K562 (cell line): Measurements from ENCODE around the gene CC2D1A. TPM values are rescaled to one million over a fixed set of nuclear protein-coding genes. Genes with fewer than 3 reads are reported as not detected.

Source experiments
- BRCA1 ChIP-seq, 2 experiments: fragments of 450-650 bp in 1 of 2; sonication (generic) in 1 of 2; formaldehyde crosslinking in 1 of 2; IDR thresholded peaks; 2 replicates each; pipeline versions ENCODE4 v1.5.0 to v1.6.1; 2017 to 2020; ENCODE audit warnings: mild to moderate bottlenecking in 1 of 2, missing genetic modification reagents in 1 of 2
- EP300 ChIP-seq: IDR thresholded peaks from 2 replicates; pipeline ENCODE4 v1.6.1; 2012; ENCODE audit warnings: low read length, improper control_type of control experiment
- HMG20B ChIP-seq: fragments of 250-450 bp; sonication (Bioruptor Pico); IDR thresholded peaks from 2 replicates; pipeline ENCODE4 v1.5.0; 2021; ENCODE audit warnings: mild to moderate bottlenecking
- KAT7 ChIP-seq: sonication (generic); formaldehyde crosslinking; IDR thresholded peaks from 2 replicates; pipeline ENCODE4 v1.8.0; 2022; ENCODE audit warnings: missing genetic modification reagents, mild to moderate bottlenecking, borderline replicate concordance
- KLF10 ChIP-seq: fragments of 250-450 bp; sonication (Bioruptor Pico); IDR thresholded peaks from 2 replicates; pipeline ENCODE4 v1.6.1; 2021; ENCODE audit warnings: matching md5 sums
- MTA3 ChIP-seq: fragments of 450-650 bp; formaldehyde crosslinking; IDR thresholded peaks from 2 replicates; pipeline ENCODE4 v1.6.1; 2017; ENCODE audit warnings: mild to moderate bottlenecking, borderline replicate concordance
- NUFIP1 ChIP-seq: fragments of 450-650 bp; IDR thresholded peaks from 2 replicates; pipeline ENCODE4 v1.6.1; 2018; ENCODE audit not compliant: partially characterized antibody
- POLR2AphosphoS2 ChIP-seq: IDR thresholded peaks from 2 replicates; pipeline ENCODE4 v1.6.1; 2012; ENCODE audit warnings: low read length, improper control_type of control experiment
- POLR2AphosphoS5 ChIP-seq: IDR thresholded peaks from 2 replicates; pipeline ENCODE4 v1.6.1; 2011; ENCODE audit warnings: mild to moderate bottlenecking, low read depth, low read length, moderate library complexity; ENCODE audit not compliant: control insufficient read depth, insufficient read depth
- POU5F1 ChIP-seq: fragments of 150-350 bp; IDR thresholded peaks from 2 replicates; pipeline ENCODE4 v1.6.1; 2014; ENCODE audit warnings: borderline replicate concordance, low read length, low read depth, mild to moderate bottlenecking; ENCODE audit not compliant: partially characterized antibody
- SOX6 ChIP-seq: fragments of 450-650 bp; IDR thresholded peaks from 2 replicates; pipeline ENCODE4 v1.6.1; 2014; ENCODE audit warnings: mild to moderate bottlenecking
- SP1 ChIP-seq: sonication (generic); formaldehyde crosslinking; IDR thresholded peaks from 2 replicates; pipeline ENCODE4 v1.8.1; 2022; ENCODE audit warnings: mild to moderate bottlenecking, missing genetic modification reagents
- TCF3 ChIP-seq: sonication (generic); formaldehyde crosslinking; IDR thresholded peaks from 2 replicates; pipeline ENCODE4 v1.4.0; 2020; ENCODE audit warnings: mild to moderate bottlenecking, missing genetic modification reagents
- YY1 ChIP-seq, 3 experiments: IDR thresholded peaks; 2 replicates each; pipeline ENCODE4 v1.6.1; 2011; ENCODE audit warnings: low read length in 2 of 3, mild to moderate bottlenecking in 2 of 3, moderate library complexity in 2 of 3, borderline replicate concordance in 1 of 3, control low read depth in 1 of 3, low read depth in 1 of 3; ENCODE audit not compliant: insufficient read depth in 3 of 3, insufficient replicate concordance in 2 of 3, control insufficient read depth in 1 of 3, insufficient read length in 1 of 3; ENCODE audit errors: extremely low read depth in 1 of 3
- ZFP1 ChIP-seq: fragments of 450-650 bp; formaldehyde crosslinking; IDR thresholded peaks from 2 replicates; pipeline ENCODE4 v1.4.0; 2020; ENCODE audit warnings: mild to moderate bottlenecking, mixed read lengths
- ZNF3 ChIP-seq: fragments of 250-450 bp; sonication (Bioruptor Pico); IDR thresholded peaks from 2 replicates; pipeline ENCODE4 v1.5.0; 2021; ENCODE audit warnings: mild to moderate bottlenecking, moderate library complexity
- ZNF384 ChIP-seq: IDR thresholded peaks from 2 replicates; pipeline ENCODE4 v1.6.1; 2012; ENCODE audit warnings: low read depth, low read length, improper control_type of control experiment
- ZNF77 ChIP-seq: fragments of 250-450 bp; sonication (Bioruptor Pico); IDR thresholded peaks from 2 replicates; pipeline ENCODE4 v1.5.0; 2020
- polyA plus RNA-seq, 8 experiments: library from polyadenylated mRNA; depleted of rRNA in 4 of 8; stranded (reverse) in 5 of 8; unstranded in 3 of 8; fragments of >200 nt; fragmentation: Nextera tagmentation in 2 of 8; fragmentation: Illumina TruSeq in 1 of 8; extraction: Ambion mirVana in 2 of 8; extraction: Trizol in 1 of 8; gene quantifications; 2 replicates each; pipeline versions ENCODE4 v1.2.1 to v1.2.3, GENCODE V29; 2011 to 2014; ENCODE audit warnings: inconsistent platforms in 1 of 8, missing spikeins in 1 of 8
- total RNA-seq, 7 experiments: library from RNA; depleted of rRNA in 6 of 7; stranded (reverse); fragments of >200 nt in 6 of 7; fragmentation: Illumina TruSeq in 2 of 7; extraction: Trizol in 2 of 7; gene quantifications; 2 replicates each; pipeline versions ENCODE4 v1.2.1 to v1.2.3, GENCODE V29; 2011 to 2021; ENCODE audit warnings: low replicate concordance in 1 of 7
- TF ChIP-seq, protein P1 (sequence below), 2 experiments: fragments of 450-650 bp; IDR thresholded peaks; 2 replicates each; pipeline ENCODE4 v1.6.1; 2016
- TF ChIP-seq, protein P2 (sequence below): sonication (generic); formaldehyde crosslinking; IDR thresholded peaks from 2 replicates; pipeline ENCODE4 v1.8.1; 2023; ENCODE audit warnings: mild to moderate bottlenecking, missing genetic modification reagents
- TF ChIP-seq, protein P3 (sequence below), 2 experiments: IDR thresholded peaks; 2 replicates each; pipeline ENCODE4 v1.6.1; 2012; ENCODE audit warnings: improper control_type of control experiment in 2 of 2, low read depth in 2 of 2, low read length in 2 of 2, borderline replicate concordance in 1 of 2

CC2D1A gene
- total and polyA plus RNA-seq, 9 of the 15 experiments (the other 6 are each of a cell fraction or from before 2014, with no cell fraction given): 0.32 to 31.0 (median 12.9) TPM

DNA sequence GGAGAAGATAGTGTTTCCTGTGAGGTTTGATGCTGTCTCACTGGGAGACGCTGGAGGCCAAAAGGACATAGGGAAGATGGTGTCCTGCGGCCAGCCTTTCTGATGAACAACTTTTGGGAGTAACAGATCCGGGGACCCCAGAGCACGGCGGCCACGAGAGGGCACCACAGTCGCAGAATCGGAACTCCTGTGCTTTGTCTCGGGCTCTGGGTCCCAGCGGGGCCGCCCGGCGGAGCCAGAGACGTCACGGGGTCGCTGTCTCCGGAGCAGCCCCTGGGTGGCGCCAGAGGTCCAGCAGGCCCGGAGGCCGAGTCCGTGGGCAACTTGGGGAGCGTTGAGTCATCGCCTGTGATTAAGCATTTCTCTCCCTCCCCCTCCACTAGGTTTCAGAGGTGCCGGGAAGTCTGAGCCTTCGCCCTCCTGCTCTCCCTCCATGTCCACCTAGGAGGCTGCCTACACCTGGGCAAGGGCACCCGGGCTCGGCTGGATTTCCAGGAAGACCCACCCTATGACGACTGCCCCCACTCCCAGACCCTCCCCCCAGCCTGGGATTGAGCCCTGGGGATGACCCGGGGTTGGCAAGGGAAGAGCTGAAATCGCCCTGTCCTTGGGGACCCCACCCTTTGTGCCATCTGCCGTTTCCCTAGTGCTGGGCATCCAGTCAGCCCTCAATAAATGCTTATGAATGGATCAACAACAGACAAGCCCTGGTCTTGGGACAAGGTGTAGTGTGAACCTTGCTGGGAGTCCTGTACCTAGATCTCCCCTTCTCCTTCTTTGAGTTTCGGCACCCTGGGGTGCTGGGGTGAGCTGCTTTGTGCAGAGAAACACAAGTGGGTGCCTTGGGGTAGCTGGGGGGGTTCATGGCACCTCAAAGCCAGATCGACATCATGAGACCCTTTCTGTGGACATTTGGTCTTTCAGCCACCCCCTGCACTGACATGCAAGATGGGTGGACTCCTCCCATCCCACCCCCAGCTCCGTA is 25.6 kb upstream of the CC2D1A start (continued):
- TF ChIP-seq TCF3 (CRISPR knock-in tag) (peak; percentile 52; the same call in 1 of the 2 replicates), MTA3 (peak; percentile 82; the same call in 1 of the 2 replicates), ZNF3 (CRISPR knock-in tag) (no peak), KAT7 (CRISPR knock-in tag) (no peak; the same call in 1 of the 2 replicates), ZNF384 (0 out of 2 replicates have a peak, but pooled peaks have one; percentile 51), NUFIP1 (no peak), POLR2AphosphoS2 (0 out of 2 replicates have a peak, but pooled peaks have one; percentile 43), POU5F1 (peak; percentile 34), SP1 (CRISPR knock-in tag) (peak; percentile 92), YY1 (IDR thresholded peaks at IDR 0.05; ENCODE audit: borderline replicate concordance in 1 of 3, control insufficient read depth in 1 of 3, extremely low read depth in 1 of 3, insufficient read depth in 3 of 3, insufficient read length in 1 of 3, insufficient replicate concordance in 2 of 3, low read depth in 1 of 3, low read length in 2 of 3) (peak in 2 of 3 experiments; percentile 58 to 74), ZNF77 (CRISPR knock-in tag) (no peak), ZFP1 (no peak), SOX6 (peak; percentile 61), KLF10 (CRISPR knock-in tag) (no peak), POLR2AphosphoS5 (peak; percentile 55), BRCA1 (IDR thresholded peaks at IDR 0.05) (no peak), BRCA1 (CRISPR knock-in tag; IDR thresholded peaks at IDR 0.05) (no peak), HMG20B (CRISPR knock-in tag) (no peak), EP300 (peak; percentile 70)
- TF ChIP-seq, protein P1, sequence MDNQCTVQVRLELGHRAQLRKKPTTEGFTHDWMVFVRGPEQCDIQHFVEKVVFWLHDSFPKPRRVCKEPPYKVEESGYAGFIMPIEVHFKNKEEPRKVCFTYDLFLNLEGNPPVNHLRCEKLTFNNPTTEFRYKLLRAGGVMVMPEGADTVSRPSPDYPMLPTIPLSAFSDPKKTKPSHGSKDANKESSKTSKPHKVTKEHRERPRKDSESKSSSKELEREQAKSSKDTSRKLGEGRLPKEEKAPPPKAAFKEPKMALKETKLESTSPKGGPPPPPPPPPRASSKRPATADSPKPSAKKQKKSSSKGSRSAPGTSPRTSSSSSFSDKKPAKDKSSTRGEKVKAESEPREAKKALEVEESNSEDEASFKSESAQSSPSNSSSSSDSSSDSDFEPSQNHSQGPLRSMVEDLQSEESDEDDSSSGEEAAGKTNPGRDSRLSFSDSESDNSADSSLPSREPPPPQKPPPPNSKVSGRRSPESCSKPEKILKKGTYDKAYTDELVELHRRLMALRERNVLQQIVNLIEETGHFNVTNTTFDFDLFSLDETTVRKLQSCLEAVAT (IDR thresholded peaks at IDR 0.05): no peak
- TF ChIP-seq, protein P2, sequence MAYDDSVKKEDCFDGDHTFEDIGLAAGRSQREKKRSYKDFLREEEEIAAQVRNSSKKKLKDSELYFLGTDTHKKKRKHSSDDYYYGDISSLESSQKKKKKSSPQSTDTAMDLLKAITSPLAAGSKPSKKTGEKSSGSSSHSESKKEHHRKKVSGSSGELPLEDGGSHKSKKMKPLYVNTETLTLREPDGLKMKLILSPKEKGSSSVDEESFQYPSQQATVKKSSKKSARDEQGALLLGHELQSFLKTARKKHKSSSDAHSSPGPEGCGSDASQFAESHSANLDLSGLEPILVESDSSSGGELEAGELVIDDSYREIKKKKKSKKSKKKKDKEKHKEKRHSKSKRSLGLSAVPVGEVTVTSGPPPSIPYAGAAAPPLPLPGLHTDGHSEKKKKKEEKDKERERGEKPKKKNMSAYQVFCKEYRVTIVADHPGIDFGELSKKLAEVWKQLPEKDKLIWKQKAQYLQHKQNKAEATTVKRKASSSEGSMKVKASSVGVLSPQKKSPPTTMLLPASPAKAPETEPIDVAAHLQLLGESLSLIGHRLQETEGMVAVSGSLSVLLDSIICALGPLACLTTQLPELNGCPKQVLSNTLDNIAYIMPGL (CRISPR knock-in tag): peak; percentile 88; the same call in 1 of the 2 replicates
- TF ChIP-seq, protein P3, sequence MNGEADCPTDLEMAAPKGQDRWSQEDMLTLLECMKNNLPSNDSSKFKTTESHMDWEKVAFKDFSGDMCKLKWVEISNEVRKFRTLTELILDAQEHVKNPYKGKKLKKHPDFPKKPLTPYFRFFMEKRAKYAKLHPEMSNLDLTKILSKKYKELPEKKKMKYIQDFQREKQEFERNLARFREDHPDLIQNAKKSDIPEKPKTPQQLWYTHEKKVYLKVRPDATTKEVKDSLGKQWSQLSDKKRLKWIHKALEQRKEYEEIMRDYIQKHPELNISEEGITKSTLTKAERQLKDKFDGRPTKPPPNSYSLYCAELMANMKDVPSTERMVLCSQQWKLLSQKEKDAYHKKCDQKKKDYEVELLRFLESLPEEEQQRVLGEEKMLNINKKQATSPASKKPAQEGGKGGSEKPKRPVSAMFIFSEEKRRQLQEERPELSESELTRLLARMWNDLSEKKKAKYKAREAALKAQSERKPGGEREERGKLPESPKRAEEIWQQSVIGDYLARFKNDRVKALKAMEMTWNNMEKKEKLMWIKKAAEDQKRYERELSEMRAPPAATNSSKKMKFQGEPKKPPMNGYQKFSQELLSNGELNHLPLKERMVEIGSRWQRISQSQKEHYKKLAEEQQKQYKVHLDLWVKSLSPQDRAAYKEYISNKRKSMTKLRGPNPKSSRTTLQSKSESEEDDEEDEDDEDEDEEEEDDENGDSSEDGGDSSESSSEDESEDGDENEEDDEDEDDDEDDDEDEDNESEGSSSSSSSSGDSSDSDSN (IDR thresholded peaks at IDR 0.05; ENCODE audit: borderline replicate concordance in 1 of 2, low read depth in 2 of 2, low read length in 2 of 2): 0 out of 4 replicates have a peak, but pooled peaks of 1 of the 2 experiments have one; percentile 53
